Astrocyte (in vitro differentiated cells and primary cell): ENCODE results near the gene ELK3.

ENCODE experiments used
- CTCF ChIP-seq: IDR thresholded peaks from 2 replicates; pipeline ENCODE4 v1.5.1; 2011; ENCODE audit warnings: low read depth, mild to moderate bottlenecking, inconsistent platforms, low read length, moderate library complexity; ENCODE audit not compliant: insufficient read depth
- EZH2 ChIP-seq: IDR thresholded peaks from 2 replicates; pipeline ENCODE4 v1.6.1; 2012; ENCODE audit warnings: mild to moderate bottlenecking, low read length, inconsistent platforms; ENCODE audit not compliant: insufficient read depth

DNA sequence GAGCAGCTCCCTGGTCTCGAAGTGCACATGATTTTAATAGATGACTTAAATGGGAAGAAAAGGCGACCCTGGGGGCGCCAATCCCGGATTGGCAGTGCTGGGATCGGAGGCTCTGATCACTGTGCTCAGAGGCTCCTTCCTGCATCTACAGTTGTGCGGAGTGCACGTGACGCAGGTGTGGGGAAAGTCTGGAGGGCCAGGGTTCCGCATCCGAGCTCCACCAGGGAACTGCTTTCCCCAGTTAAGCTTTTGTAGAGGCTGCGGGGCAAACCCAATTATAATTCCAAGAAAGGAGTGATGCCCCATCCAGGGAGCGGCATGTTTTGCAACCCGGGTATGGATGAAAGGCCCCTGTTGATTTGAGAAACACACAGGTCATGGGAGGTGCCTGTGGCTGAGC, 36.5 kb downstream of the ELK3 start:
- no peak for TF ChIP-seq CTCF
- TF ChIP-seq EZH2, result no peak
